Renal cortex interstitium (tissue), 11 donors: Measurements from ENCODE around the gene ATP11C. TPM values are rescaled to one million over a fixed set of nuclear protein-coding genes. Genes with fewer than 3 reads are reported as not detected.
"Not testable (repeated sequence)": the region's sequence is repeated elsewhere in the genome, so short reads cannot be mapped to it uniquely, and the experiment has no call there.

Experiments used
- DNase-seq, 11 donors: peaks; one replicate each; pipeline ENCODE4 v3.0.0-alpha.2; 2013; ENCODE audit warnings: low read depth in 9 of 11, low spot score in 4 of 11; ENCODE audit errors: extremely low read depth in 1 of 11
- polyA plus RNA-seq, 3 donors: library from polyadenylated mRNA; unstranded; fragments of 120-200 nt; gene quantifications; one replicate each; pipeline ENCODE4 v1.2.1, GENCODE V29; 2013; ENCODE audit not compliant: insufficient read length in 3 of 3

Gene ATP11C
- polyA plus RNA-seq, 3 donors: 37.4 to 49.0 (median 47.3) TPM

DNA sequence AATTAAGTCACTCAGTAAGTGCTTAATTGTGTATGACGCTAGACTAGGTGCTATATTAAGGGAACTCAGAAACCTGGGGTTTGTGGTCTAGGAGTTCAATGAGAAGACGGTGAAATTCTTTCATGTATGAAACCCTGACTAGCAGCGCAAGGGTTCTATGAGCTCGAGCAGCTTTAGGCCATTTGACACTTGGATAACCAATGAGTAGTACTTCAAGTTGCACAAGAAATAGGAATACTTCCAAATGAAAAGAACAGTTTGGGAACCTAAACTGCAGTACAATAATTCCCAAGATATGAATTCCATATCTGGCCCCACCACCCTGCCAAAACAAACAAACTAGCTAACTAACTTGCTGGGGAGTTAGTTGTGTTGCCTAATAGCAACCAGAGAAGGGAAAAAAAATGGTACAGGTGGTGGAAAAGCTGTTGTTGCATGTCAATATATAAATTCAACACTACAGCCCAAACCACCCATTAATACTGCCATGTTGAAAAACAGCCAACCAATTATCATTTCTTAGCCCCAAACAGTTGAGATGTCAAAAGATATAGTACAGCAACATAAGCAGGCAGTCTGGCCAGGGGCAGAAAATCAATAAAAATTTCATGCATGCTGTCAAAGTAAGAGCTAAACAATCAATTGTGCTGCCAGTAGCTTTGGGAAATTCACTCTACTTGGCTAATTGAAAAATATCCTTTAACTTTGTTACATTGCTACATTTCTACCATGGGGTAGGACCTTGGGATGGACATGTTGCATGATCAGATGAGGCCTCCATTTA lies 170.3 kb downstream of the ATP11C start:
- DNase-seq: no peak

GRCh38 chrX:139759637-139760036 lies 173.2 kb downstream of the ATP11C start:
- peak in 2 of 11 donors; percentile 1 to 2 for DNase-seq

DNA sequence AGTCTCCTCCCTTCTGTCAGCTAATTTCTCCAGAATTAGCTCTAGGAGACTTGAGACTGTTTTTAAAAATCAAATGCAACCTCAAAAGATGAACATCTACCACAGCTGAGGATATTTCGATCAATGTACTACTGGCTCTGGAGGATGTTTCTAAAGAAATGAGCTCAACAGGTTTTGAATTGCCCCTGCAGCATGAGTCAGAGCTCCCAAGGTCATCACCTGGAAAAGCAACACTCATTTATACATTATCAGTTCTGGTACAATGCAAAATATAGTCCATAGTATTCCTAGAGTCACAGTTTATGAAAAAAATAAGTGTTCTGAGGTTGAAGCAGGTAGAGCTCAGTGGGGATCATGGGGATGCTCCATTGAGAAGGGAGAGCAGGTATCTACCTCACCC lies 174.0 kb downstream of the ATP11C start:
- DNase-seq: no peak

DNA sequence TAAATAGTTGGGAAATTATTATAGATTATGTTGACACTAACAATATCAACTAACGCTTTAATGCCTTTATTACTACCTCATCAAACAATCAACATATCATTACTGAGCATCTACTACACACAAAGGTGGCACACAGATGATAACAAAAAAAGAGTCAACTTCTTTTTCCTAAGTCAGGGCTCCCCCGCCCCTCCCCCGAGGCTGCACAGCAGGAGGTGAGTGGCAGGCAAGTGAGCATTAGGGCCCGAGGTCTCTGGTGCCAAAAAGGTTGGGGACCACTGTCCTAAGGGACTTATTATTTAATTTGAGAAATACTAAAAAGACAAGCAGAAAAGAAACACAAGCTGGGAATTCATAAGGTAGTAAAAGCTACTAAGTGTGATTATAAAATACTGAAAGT lies 174.6 kb downstream of the ATP11C start:
- DNase-seq: no peak

DNA sequence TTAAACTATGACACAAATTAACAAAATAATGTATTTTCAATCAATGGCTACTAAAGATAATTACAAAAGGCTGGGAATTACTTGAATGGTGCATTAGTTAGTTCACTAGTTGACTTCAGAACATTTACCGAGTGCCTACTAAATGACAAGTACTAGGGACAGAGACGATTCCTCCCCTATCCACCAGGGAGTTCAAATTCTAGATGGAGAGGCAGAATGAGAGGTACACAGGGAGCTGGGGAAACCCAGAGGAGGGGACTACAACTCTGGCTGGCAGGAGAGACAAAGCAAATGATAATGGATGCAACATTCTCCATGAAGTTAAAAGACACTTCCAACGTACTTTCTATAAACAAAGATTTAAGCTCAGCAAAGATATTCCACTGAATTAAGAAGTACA lies 181.8 kb downstream of the ATP11C start:
- no peak for DNase-seq

GRCh38 chrX:139750390-139750789 lies 182.5 kb downstream of the ATP11C start:
- DNase-seq: no peak

DNA sequence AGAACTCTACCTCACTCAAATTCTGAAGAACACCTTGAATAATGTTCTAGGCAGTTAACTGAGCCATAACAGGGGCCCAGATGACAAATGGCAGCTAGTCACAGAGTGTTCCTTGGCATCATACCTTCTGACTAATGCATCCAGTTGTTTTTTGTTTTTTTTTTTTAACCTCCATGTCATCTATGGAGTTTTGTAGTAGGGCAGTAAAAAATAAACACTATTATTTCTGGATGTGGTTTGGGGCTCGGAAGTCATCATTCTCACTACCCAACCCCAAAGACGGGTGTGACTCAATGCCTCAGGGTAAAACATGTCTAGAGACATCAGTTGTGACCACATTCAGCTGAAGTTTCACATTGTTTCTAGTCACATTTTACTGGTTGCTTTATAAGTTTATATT lies 193.7 kb downstream of the ATP11C start:
- DNase-seq: no peak

DNA sequence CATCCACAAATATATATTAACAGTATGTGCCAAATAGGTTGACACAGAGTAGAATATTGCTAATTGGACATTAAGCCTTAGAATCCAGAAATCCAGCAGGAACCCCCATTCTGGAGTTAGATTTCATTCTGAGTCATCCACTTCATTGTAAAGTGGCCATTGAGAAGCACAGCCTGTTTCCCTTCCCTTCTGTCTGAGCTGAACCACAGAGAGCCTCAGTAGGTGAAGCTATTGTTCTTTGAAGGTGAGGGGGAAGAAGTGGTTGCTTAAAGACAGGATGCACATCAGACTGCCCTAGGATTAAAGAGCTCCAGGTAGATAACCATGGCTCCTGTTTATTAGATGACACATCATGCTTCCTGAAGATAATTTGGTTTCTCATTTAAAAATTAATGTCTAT lies 194.3 kb downstream of the ATP11C start:
- no peak for DNase-seq

- DNase-seq: no peak
These were observed 196.7 kb downstream of the ATP11C start for GRCh38 chrX:139736151-139736550.

DNA sequence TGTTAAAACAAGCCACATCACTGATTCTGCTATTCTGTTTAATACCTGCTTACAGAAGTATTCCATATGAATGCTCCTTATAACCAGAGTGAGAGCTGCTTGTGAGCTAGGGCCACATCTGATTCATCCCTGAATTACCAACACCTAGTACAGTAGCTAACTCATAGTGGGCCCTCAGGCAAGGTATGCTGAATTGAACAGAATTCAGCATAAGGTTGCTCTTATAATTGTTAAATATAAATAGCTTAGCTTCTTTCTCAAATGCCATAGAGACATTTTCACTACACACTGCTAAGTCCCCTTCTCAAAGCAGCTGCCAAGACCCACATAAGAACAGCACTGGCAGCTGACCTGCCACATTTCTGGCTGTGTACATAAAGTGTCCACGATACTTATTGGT lies 197.9 kb downstream of the ATP11C start:
- no peak for DNase-seq

- no peak for DNase-seq
These were observed 207.1 kb downstream of the ATP11C start for GRCh38 chrX:139725720-139726119.

DNA sequence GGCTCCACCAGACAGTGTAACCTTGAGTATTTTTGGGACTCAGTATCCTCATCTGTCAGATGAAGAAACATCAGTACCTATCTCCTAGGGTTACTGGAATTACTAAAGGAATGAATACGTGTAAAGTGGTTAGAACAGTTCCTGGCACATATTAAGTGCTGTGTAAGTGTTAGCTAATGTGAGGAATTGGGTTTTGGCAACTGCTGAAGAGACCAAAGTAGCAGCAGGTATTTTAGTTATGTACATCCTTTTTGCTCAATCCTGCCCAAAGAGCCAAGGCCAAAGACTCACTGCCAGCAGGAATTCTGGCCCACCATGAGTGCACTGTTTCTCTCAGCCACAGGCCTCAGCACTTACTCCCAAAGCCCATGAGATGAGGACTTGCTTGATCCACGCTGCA lies 208.2 kb downstream of the ATP11C start:
- DNase-seq: no peak

- DNase-seq: no peak
These were observed 211.9 kb downstream of the ATP11C start for GRCh38 chrX:139720979-139721378.

GRCh38 chrX:139720136-139720535 lies 212.7 kb downstream of the ATP11C start:
- DNase-seq: no peak

- no peak for DNase-seq
These were observed 224.8 kb downstream of the ATP11C start, which contains the start of gene MCF2 for GRCh38 chrX:139708067-139708466. TSS of gene MCF2 (minus strand) at chrX:139708167. CDS start at chrX:139651744, 56,423 bp downstream.

GRCh38 chrX:139702658-139703057 lies 230.2 kb downstream of the ATP11C start:
- no peak for DNase-seq

DNA sequence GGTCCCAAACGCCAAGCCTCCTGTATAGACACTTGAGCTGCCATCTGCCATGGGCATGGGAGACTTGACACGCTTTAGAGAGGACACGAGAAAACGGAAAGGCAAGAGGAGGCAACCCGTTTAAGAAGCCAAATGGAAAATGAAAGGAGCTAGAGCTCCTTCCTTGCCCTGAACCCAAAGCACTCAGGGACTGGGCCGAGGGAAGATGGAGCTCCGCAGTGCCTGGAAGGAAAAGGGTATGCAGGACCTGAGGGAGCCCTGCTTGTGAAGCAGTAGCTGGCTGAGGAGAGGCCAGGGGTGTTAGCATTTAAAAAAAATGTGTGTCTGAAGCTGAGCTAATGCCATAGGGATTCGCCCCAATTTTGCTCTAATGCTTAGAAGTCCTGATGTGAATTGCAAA lies 239.9 kb downstream of the ATP11C start:
- DNase-seq: no peak

GRCh38 chrX:139692506-139692849 lies 240.4 kb downstream of the ATP11C start:
- no peak for DNase-seq

- DNase-seq: no peak
These were observed 240.9 kb downstream of the ATP11C start for GRCh38 chrX:139691843-139692505.

- no peak for DNase-seq
These were observed 241.4 kb downstream of the ATP11C start for GRCh38 chrX:139691493-139691842.

GRCh38 chrX:139685175-139685574 lies 247.7 kb downstream of the ATP11C start:
- not testable (repeated sequence) for DNase-seq
